ENCODE results near the gene STRIT1.
"Not testable (repeated sequence)": the region's sequence is repeated elsewhere in the genome, so short reads cannot be mapped to it uniquely, and the experiment has no call there.

DNA sequence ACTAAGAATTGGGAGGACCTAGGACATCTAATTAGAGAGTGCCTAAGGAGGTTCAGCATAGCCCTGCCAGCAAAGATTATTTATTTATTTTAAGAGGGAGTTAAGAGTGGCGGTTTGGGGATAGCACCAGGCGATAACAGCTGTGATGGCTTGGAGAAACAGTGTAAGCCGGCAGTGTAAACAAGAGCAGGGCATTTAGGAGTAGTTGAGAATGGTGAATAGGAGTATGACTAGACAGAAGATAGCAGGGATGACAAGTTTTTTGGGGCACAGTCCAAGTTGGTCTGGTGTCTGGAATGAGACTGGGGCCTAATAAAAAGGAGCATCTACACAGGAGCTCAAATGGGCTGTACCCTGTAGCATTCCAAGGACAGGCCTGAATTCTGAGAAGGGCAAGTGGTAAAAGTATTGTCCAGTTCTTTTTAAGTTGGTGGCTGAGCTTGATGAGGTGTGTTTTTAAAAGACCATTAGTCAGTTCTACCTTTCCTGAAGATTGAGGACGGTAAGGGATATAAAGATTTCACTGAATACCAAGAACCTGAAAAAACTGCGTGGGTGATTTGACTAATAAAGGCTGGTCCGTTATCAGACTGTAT lies 18.2 kb downstream of the STRIT1 start:
- not testable (repeated sequence) for TF ChIP-seq CTCF (IDR thresholded peaks at IDR 0.05); POLR2AphosphoS5 (IDR thresholded peaks at IDR 0.05; ENCODE audit: low read depth, low read length); SIN3A (IDR thresholded peaks at IDR 0.05; ENCODE audit: borderline replicate concordance, insufficient read depth, low read depth, low read length); REST (IDR thresholded peaks at IDR 0.05; ENCODE audit: insufficient read depth in 1 of 2, low read depth in 2 of 2, low read length in 1 of 2)

Data from Panc1 (cell line).